Activated CD4-positive, alpha-beta memory T cell treated with anti-CD3 and anti-CD28 coated beads for 36 hours (primary cell): Measurements from ENCODE around the gene EQTN. TPM values are rescaled to one million over a fixed set of nuclear protein-coding genes. Genes with fewer than 3 reads are reported as not detected.
"Not testable (repeated sequence)": the region's sequence is repeated elsewhere in the genome, so short reads cannot be mapped to it uniquely, and the experiment has no call there.

Source experiments
- CTCF ChIA-PET: fragments of 350-600 bp; sonication (Branson Sonifier 250); formaldehyde crosslinking; loops from one replicate; lab custom pipeline; 2021; ENCODE audit warnings: antibody characterized with exemption, inconsistent platforms; lab: Charles Lee
- POLR2A ChIA-PET: fragments of 350-600 bp; sonication (Branson Sonifier 250); formaldehyde crosslinking; loops from one replicate; lab custom pipeline; 2021; ENCODE audit warnings: antibody characterized with exemption; lab: Charles Lee
- DNase-seq: peaks from one replicate; pipeline ENCODE4 v3.0.0-alpha.2; 2020
- H3K27ac Mint-ChIP-seq: one replicate; pipeline ENCODE4 v1.8.0; 2021; ENCODE audit warnings: mixed read lengths
- H3K27me3 Mint-ChIP-seq: one replicate; pipeline ENCODE4 v1.8.0; 2021; ENCODE audit warnings: mixed read lengths
- H3K36me3 Mint-ChIP-seq: one replicate; pipeline ENCODE4 v1.8.0; 2021; ENCODE audit warnings: mixed read lengths
- H3K4me1 Mint-ChIP-seq: one replicate; pipeline ENCODE4 v1.8.0; 2021; ENCODE audit warnings: low read depth, mixed read lengths
- H3K4me3 Mint-ChIP-seq: one replicate; pipeline ENCODE4 v1.8.0; 2021; ENCODE audit warnings: mild to moderate bottlenecking, mixed read lengths
- H3K9me3 Mint-ChIP-seq: one replicate; pipeline ENCODE4 v1.8.0; 2021; ENCODE audit warnings: mixed read lengths
- intact Hi-C: fragments of 100-400 bp; cut with micrococcal nuclease; formaldehyde crosslinking; loops from one replicate; pipeline ENCODE4 v1.15.1; 2023
- total RNA-seq, 2 experiments: library from RNA; stranded (reverse); gene quantifications; one replicate each; pipeline ENCODE4 v1.2.3, GENCODE V29; 2021

The EQTN gene
- total RNA-seq, 2 experiments from 2014 or later = not detected

DNA sequence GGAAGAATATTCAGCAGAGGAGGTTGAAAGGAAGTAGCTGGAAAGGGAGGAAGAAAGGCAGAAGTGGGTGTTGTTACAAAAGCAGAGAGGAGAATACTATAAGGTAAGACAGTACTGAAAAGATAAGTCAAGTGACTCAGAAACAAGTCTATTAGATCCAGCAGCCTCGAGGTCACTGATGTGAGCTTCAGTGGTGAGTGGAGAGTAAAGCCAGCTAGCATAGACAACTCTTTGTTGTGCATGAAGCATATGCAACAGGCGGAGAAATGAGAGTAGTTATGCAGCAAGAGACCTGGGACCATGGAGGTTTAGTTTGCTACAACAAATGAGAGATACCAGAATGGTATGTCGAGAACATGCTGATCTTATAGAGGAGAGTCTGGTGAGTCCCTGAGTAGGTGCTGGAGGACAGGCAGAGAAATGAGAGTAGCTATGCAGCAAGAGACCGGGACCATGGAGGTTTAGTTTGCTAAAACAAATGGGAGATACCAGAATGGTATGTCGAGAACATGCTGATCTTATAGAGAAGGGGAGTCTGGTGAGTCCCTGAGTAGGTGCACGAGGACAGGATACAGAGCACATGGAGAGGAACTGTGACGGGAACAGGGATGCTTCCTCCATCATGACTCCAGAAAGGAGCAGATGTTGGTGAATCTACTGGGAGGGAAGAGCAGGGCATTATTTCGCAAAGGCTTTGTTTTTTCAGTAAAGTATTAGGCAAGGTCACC, 36.0 kb downstream of the EQTN start:
- POLR2A ChIA-PET = no interaction called here
- H3K27me3 Mint-ChIP-seq = no peaks in the 10 kb centered on the region

DNA sequence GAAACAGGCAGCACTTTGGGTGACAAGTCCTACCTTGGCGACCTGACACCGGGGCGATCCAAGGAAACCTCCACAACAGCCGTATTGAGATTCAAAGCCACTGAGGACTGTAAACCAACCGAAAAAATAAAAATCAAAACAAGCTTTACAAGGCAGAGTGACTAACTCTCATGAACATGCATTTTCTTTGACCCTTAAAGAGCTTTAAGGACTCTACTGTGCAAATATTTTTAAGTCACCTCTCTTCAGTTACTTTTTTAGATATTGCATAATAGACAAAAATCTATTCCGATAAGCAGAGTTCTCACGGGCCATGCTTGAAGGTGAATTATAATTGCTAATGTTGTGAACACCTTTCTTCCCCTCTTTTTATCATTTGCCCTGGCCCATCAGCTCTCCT, 38.3 kb downstream of the EQTN start:
- POLR2A ChIA-PET = no interaction called here
- no peaks in the 10 kb centered on the region for H3K9me3 Mint-ChIP-seq
- no peaks in the 10 kb centered on the region for H3K4me1 Mint-ChIP-seq
- DNase-seq = no peak
- CTCF ChIA-PET = interaction anchor here (1.6 kb wide), 1 partner anchor 18 kb away, joined by 5 read pairs; no protein-coding TSS in a partner anchor
- H3K4me3 Mint-ChIP-seq = no peak overlapping the region
- no peak overlapping the region for H3K27ac Mint-ChIP-seq
- H3K36me3 Mint-ChIP-seq = no peaks in the 10 kb centered on the region
- intact Hi-C loops = no loop called here
- no peaks in the 10 kb centered on the region for H3K27me3 Mint-ChIP-seq

More for the DNA sequence above, 36.0 kb downstream of the EQTN start:
- intact Hi-C loops = no loop called here
- Mint-ChIP-seq H3K4me1 (no peaks in the 10 kb centered on the region), H3K4me3 (no peak overlapping the region), H3K36me3 (no peaks in the 10 kb centered on the region), H3K9me3 (no peaks in the 10 kb centered on the region), H3K27ac (no peak overlapping the region)
- CTCF ChIA-PET = no interaction called here
- DNase-seq = no peak

- ChIA-PET CTCF (no interaction called here), POLR2A (no interaction called here)
- Mint-ChIP-seq H3K4me1 (no peaks in the 10 kb centered on the region), H3K27ac (no peak overlapping the region), H3K36me3 (no peaks in the 10 kb centered on the region), H3K4me3 (no peak overlapping the region), H3K27me3 (peaks cover 5% of the 10 kb centered on the region), H3K9me3 (no peaks in the 10 kb centered on the region)
- intact Hi-C loops = no loop called here
- DNase-seq = no peak
These were observed 48.2 kb downstream of the EQTN start for GRCh38 chr9:27248702-27249101.

GRCh38 chr9:27247756-27248155, 49.2 kb downstream of the EQTN start:
- ChIA-PET CTCF (no interaction called here), POLR2A (no interaction called here)
- no peak overlapping the region for H3K27ac Mint-ChIP-seq
- H3K4me1 Mint-ChIP-seq = no peaks in the 10 kb centered on the region
- H3K4me3 Mint-ChIP-seq = no peak overlapping the region
- no peaks in the 10 kb centered on the region for H3K36me3 Mint-ChIP-seq
- peaks cover 5% of the 10 kb centered on the region for H3K27me3 Mint-ChIP-seq
- peaks cover 2% of the 10 kb centered on the region for H3K9me3 Mint-ChIP-seq
- intact Hi-C loops = no loop called here
- no peak for DNase-seq

- DNase-seq, intact Hi-C loops, H3K27me3 Mint-ChIP-seq, POLR2A ChIA-PET, H3K36me3 Mint-ChIP-seq, H3K4me3 Mint-ChIP-seq, H3K4me1 Mint-ChIP-seq, CTCF ChIA-PET, H3K27ac Mint-ChIP-seq: not testable (repeated sequence)
- peaks cover 16% of the 10 kb centered on the region for H3K9me3 Mint-ChIP-seq
These were observed 57.3 kb downstream of the EQTN start for GRCh38 chr9:27239648-27240047.

Other genes starting within 250 kb of the EQTN start
- not detected for gene TEK, start 187.9 kb downstream of the EQTN start, total RNA-seq
- gene IFNK, start 227.1 kb upstream of the EQTN start, total RNA-seq = not detected
- under 1 TPM; 0.34 to 0.38 TPM for gene MOB3B, start 232.7 kb upstream of the EQTN start, total RNA-seq